Keratinocyte (primary cell): ENCODE measurements around the gene CDKN2C. TPM values are rescaled to one million over a fixed set of nuclear protein-coding genes. Genes with fewer than 3 reads are reported as not detected.

Experiments used
- DNase-seq: peaks from one replicate; pipeline ENCODE4 v3.0.0-alpha.2; 2011; ENCODE audit warnings: low read depth, missing footprints, low spot score
- FAIRE-seq: peaks from 2 replicates; lab custom pipeline; 2011; peaks lifted over from hg19 to GRCh38; lab: Jason Lieb, UNC
- H2AFZ ChIP-seq: 2 replicates; pipeline ENCODE4 v1.6.0; 2012; ENCODE audit warnings: low read length, control low read depth, inconsistent platforms; ENCODE audit not compliant: control insufficient read depth
- H3K27ac ChIP-seq: 2 replicates; pipeline ENCODE4 v1.5.1; 2011; ENCODE audit warnings: low read length; ENCODE audit not compliant: control insufficient read depth, insufficient read depth
- H3K27me3 ChIP-seq: 3 replicates; pipeline ENCODE4 v1.6.0; 2011; ENCODE audit warnings: low read length; ENCODE audit not compliant: control insufficient read depth, insufficient read depth; ENCODE audit errors: extremely low read depth
- H3K36me3 ChIP-seq, 2 experiments: 2 replicates in 1 of 2; 3 replicates in 1 of 2; pipeline ENCODE4 v1.5.1; 2011; ENCODE audit warnings: low read length in 2 of 2, mild to moderate bottlenecking in 1 of 2; ENCODE audit not compliant: control insufficient read depth in 2 of 2, insufficient read depth in 2 of 2; ENCODE audit errors: extremely low read depth in 1 of 2
- H3K4me1 ChIP-seq: 3 replicates; pipeline ENCODE4 v1.5.1; 2011; ENCODE audit warnings: low read length; ENCODE audit not compliant: control insufficient read depth, insufficient read depth; ENCODE audit errors: extremely low read depth
- H3K4me2 ChIP-seq: 3 replicates; pipeline ENCODE4 v1.6.0; 2011; ENCODE audit warnings: low read depth, low read length; ENCODE audit not compliant: control insufficient read depth, insufficient read depth; ENCODE audit errors: extremely low read depth
- H3K4me3 ChIP-seq, 3 experiments: fragments of 200-600 bp in 1 of 3; sonication (generic) in 1 of 3; 2 replicates in 2 of 3; 3 replicates in 1 of 3; pipeline ENCODE4 v1.5.1; 2011 to 2016; ENCODE audit warnings: low read length in 3 of 3, mild to moderate bottlenecking in 3 of 3, control low read depth in 2 of 3, inconsistent platforms in 1 of 3, low read depth in 1 of 3, mixed read lengths in 1 of 3, mixed run types in 1 of 3, moderate library complexity in 1 of 3; ENCODE audit not compliant: control insufficient read depth in 2 of 3, insufficient read depth in 2 of 3; ENCODE audit errors: extremely low read depth in 1 of 3
- H3K79me2 ChIP-seq: 2 replicates; pipeline ENCODE4 v1.6.0; 2012; ENCODE audit warnings: low read length; ENCODE audit not compliant: control insufficient read depth, insufficient read depth
- H3K9ac ChIP-seq: 3 replicates; pipeline ENCODE4 v1.6.0; 2011; ENCODE audit warnings: low read length; ENCODE audit not compliant: control insufficient read depth, insufficient read depth; ENCODE audit errors: extremely low read depth
- H3K9me1 ChIP-seq: 3 replicates; pipeline ENCODE4 v1.6.0; 2011; ENCODE audit warnings: low read length; ENCODE audit not compliant: control insufficient read depth, insufficient read depth; ENCODE audit errors: extremely low read depth
- H3K9me3 ChIP-seq: 2 replicates; pipeline ENCODE4 v1.5.1; 2012; ENCODE audit warnings: low read depth, low read length; ENCODE audit not compliant: control insufficient read depth
- H4K20me1 ChIP-seq: 3 replicates; pipeline ENCODE4 v1.6.0; 2011; ENCODE audit warnings: low read length; ENCODE audit not compliant: control insufficient read depth, insufficient read depth; ENCODE audit errors: extremely low read depth
- CTCF ChIP-seq, 3 experiments: IDR thresholded peaks in 1 of 3; conservative IDR thresholded peaks in 1 of 3; optimal IDR thresholded peaks in 1 of 3; 2 replicates in 2 of 3; 3 replicates in 1 of 3; pipeline versions ENCODE3 to v1.5.1; 2011; ENCODE audit warnings: low read length in 3 of 3, mild to moderate bottlenecking in 3 of 3, moderate library complexity in 2 of 3, control low read depth in 1 of 3, inconsistent platforms in 1 of 3; ENCODE audit not compliant: insufficient read depth in 2 of 3; ENCODE audit errors: extremely low read depth in 1 of 3
- EZH2 ChIP-seq: IDR thresholded peaks from one replicate; pipeline ENCODE4 v1.6.1; 2012; ENCODE audit warnings: inconsistent platforms, mild to moderate bottlenecking, low read length, moderate library complexity
- dilution Hi-C: fragments of 300-500 bp; cut with MboI; formaldehyde crosslinking; loops from one replicate; pipeline ENCODE4 v1.7.0; 2020; ENCODE audit warnings: low sequenced_read_pairs; ENCODE audit not compliant: extremely low pct_ligation_motif_present
- polyA plus RNA-seq, 5 experiments: library from polyadenylated mRNA; depleted of rRNA in 3 of 5; stranded (reverse) in 3 of 5; stranded (forward) in 1 of 5; unstranded in 1 of 5; fragments of >200 nt; gene quantifications; 1 replicate in 1 of 5; 2 replicates in 3 of 5; 3 replicates in 1 of 5; pipeline versions ENCODE4 v1.2.1 to v1.2.3, GENCODE V29; 2011 to 2012; ENCODE audit warnings: missing spikeins in 2 of 5, low read depth in 1 of 5, low replicate concordance in 1 of 5

The CDKN2C gene
- polyA plus RNA-seq, 1 donor (not counting 4 experiments of a cell fraction or from before 2014, with no cell fraction given): 1.3 TPM

GRCh38 chr1:50929376-50929958 lies 40.6 kb upstream of the CDKN2C start:
- no peak for FAIRE-seq
- dilution Hi-C loops: no loop called here

GRCh38 chr1:50930193-50930592 lies 39.9 kb upstream of the CDKN2C start:
- dilution Hi-C loops: no loop called here
- no peak for TF ChIP-seq CTCF (optimal IDR thresholded peaks at IDR 0.05 in 1 of 3, IDR thresholded peaks at IDR 0.05 in 1 of 3, conservative IDR thresholded peaks at IDR 0.05 in 1 of 3; ENCODE audit: extremely low read depth in 1 of 3, insufficient read depth in 2 of 3, low read length in 3 of 3)
- TF ChIP-seq EZH2: no peak

More at GRCh38 chr1:50929376-50929958, 40.6 kb upstream of the CDKN2C start:
- Histone ChIP-seq H3K4me2 (no peak overlapping the region), H3K4me3 (no peak overlapping the region), H3K27ac (no peak overlapping the region), H3K9me1 (no peaks in the 10 kb centered on the region), H4K20me1 (no peaks in the 10 kb centered on the region), H3K79me2 (peaks cover 48% of the 10 kb centered on the region), H3K4me1 (no peaks in the 10 kb centered on the region), H3K36me3 (no peaks in the 10 kb centered on the region), H3K27me3 (no peaks in the 10 kb centered on the region), H3K9me3 (no peaks in the 10 kb centered on the region), H2AFZ (no peak overlapping the region), H3K9ac (no peak overlapping the region)
- peak in 2 of 3 experiments; percentile 10 to 35 for TF ChIP-seq CTCF (optimal IDR thresholded peaks at IDR 0.05 in 1 of 3, IDR thresholded peaks at IDR 0.05 in 1 of 3, conservative IDR thresholded peaks at IDR 0.05 in 1 of 3; ENCODE audit: extremely low read depth in 1 of 3, insufficient read depth in 2 of 3, low read length in 3 of 3)
- TF ChIP-seq EZH2: no peak
- DNase-seq: peak; percentile 4

More at GRCh38 chr1:50930193-50930592, 39.9 kb upstream of the CDKN2C start:
- Histone ChIP-seq H4K20me1 (no peaks in the 10 kb centered on the region), H3K4me1 (no peaks in the 10 kb centered on the region), H3K9me3 (no peaks in the 10 kb centered on the region), H3K9me1 (no peaks in the 10 kb centered on the region), H3K27ac (no peak overlapping the region), H2AFZ (no peak overlapping the region), H3K27me3 (no peaks in the 10 kb centered on the region), H3K4me3 (no peak overlapping the region), H3K9ac (no peak overlapping the region), H3K4me2 (no peak overlapping the region), H3K79me2 (peaks cover 44% of the 10 kb centered on the region), H3K36me3 (no peaks in the 10 kb centered on the region)
- FAIRE-seq: no peak
- DNase-seq: no peak
